Activated naive CD8-positive, alpha-beta T cell treated with anti-CD3 and anti-CD28 coated beads, Interleukin-2, amount 50 U/mL, for 24 hours (primary cell): ENCODE data around the gene SF3B2.

ENCODE experiments used
- ATAC-seq: fragments of 150-1000 bp; cut with Tn5 transposase; one replicate; pipeline ENCODE4 v1.10.0; 2021
- DNase-seq: peaks from one replicate; pipeline ENCODE4 v3.0.0; 2021
- H3K27ac Mint-ChIP-seq: one replicate; pipeline ENCODE4 v1.8.0; 2021; ENCODE audit warnings: mild to moderate bottlenecking, mixed read lengths
- H3K27me3 Mint-ChIP-seq: one replicate; pipeline ENCODE4 v1.8.0; 2021; ENCODE audit warnings: mixed read lengths
- H3K36me3 Mint-ChIP-seq: one replicate; pipeline ENCODE4 v1.8.0; 2021; ENCODE audit warnings: low read depth, mixed read lengths
- H3K4me1 Mint-ChIP-seq: one replicate; pipeline ENCODE4 v1.8.0; 2021; ENCODE audit warnings: mixed read lengths
- H3K4me3 Mint-ChIP-seq: one replicate; pipeline ENCODE4 v1.8.0; 2021; ENCODE audit warnings: mild to moderate bottlenecking, moderate library complexity, mixed read lengths
- H3K9me3 Mint-ChIP-seq: one replicate; pipeline ENCODE4 v1.8.0; 2021; ENCODE audit warnings: mixed read lengths

SF3B2 gene

DNA sequence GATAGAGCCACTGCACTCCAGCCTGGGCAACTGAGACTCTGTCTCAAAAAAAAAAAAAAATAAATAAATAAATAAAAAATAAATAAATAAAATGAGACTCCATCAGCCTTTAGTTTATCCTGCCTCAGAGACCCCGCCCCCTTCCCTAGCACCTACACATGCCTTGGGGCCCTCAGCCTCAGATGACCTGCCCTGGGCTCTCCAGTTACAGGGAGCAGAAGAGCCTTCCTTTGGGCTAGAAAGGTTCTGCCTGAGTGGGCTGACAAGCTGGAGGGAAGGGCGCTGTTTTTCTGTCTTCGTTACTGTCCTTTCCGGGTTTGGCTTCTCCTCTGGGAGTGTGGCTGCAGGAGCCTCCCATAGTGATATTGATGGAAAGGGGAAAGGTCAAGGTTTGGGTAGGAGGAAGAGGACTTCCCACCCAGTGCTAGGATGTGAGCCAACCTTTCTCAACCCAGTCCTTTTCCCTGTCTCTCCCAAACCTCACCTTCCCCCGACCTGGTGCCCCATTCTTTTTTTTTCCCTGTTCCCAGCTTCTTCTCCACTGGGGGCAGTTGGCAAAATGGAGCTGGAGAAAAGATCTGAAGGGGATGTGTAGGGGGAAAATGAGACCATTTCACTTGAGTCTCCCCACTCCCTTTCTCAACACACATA, 1.5 kb upstream of the SF3B2 start:
- Mint-ChIP-seq H3K9me3 (no peaks in the 10 kb centered on the region), H3K4me3 (peak overlapping the region; percentile 99), H3K27ac (peak overlapping the region; percentile 98), H3K36me3 (peaks cover 30% of the 10 kb centered on the region), H3K27me3 (peaks cover 4% of the 10 kb centered on the region), H3K4me1 (peaks cover 33% of the 10 kb centered on the region)
- ATAC-seq (no peak), DNase-seq (no peak)

DNA sequence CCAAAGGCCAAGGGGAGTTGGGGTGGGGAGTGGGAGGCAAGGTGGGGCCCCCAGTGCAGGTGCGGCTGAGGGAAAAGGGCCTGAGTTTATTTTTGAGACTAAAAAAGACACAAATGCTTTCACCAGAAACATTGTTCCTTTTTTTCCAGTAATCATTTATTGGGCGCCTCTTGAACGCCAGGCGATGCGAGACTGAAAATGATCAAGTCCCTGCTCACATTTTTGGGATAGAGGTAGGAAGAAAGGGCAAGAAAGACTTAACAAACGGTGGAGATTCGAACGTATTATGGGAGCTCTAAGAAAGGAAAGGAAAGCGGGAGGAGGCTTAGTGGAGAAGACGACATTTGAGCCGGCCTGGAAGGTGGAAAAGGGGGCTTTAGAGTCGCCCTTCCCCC, 796 bp upstream of the SF3B2 start:
- H3K4me3 Mint-ChIP-seq: peak overlapping the region; percentile 99
- peaks cover 32% of the 10 kb centered on the region for H3K4me1 Mint-ChIP-seq
- peaks cover 35% of the 10 kb centered on the region for H3K36me3 Mint-ChIP-seq
- peak overlapping the region; percentile 98 for H3K27ac Mint-ChIP-seq
- ATAC-seq (no peak), DNase-seq (no peak)
- H3K27me3 Mint-ChIP-seq: peaks cover 4% of the 10 kb centered on the region
- no peaks in the 10 kb centered on the region for H3K9me3 Mint-ChIP-seq

DNA sequence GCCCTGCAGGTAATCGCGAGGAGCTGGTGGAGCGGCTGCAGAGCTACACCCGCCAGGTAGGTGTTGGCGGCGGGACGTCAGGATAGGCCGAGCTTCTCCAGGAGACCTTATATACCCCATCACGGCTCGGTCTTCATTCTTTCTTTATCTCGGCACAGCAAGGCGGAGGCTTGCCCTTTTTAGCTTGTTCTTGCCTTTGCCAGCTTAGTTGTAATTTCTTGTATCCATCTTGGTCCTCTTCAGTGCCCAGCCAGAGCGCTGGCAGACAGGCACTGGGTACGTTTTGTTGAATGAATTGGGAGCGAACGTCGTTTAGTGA, 459 bp downstream of the SF3B2 start:
- no peak for ATAC-seq
- peak overlapping the region; percentile 99 for H3K4me3 Mint-ChIP-seq
- H3K27ac Mint-ChIP-seq: peak overlapping the region; percentile 98
- no peak for DNase-seq
- no peaks in the 10 kb centered on the region for H3K9me3 Mint-ChIP-seq
- peaks cover 45% of the 10 kb centered on the region for H3K36me3 Mint-ChIP-seq
- H3K4me1 Mint-ChIP-seq: peaks cover 34% of the 10 kb centered on the region
- H3K27me3 Mint-ChIP-seq: peaks cover 4% of the 10 kb centered on the region

DNA sequence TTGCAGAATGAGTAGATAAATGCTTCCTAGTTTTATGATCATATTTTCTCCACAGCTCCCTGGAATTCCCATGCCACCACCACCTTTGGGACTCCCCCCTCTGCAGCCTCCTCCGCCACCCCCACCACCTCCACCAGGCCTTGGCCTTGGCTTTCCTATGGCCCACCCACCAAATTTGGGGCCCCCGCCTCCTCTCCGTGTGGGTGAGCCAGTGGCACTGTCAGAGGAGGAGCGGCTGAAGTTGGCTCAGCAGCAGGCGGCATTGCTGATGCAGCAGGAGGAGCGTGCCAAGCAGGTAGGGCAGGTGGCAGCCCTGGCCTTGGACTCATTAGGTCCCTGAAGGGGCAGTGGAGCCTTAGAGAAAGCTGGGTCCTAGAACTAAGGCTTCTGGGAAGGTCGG, 2.9 kb downstream of the SF3B2 start:
- H3K4me1 Mint-ChIP-seq: peaks cover 41% of the 10 kb centered on the region
- H3K4me3 Mint-ChIP-seq: no peak overlapping the region
- H3K36me3 Mint-ChIP-seq: peaks cover 64% of the 10 kb centered on the region
- no peaks in the 10 kb centered on the region for H3K27me3 Mint-ChIP-seq
- DNase-seq: no peak
- no peak overlapping the region for H3K27ac Mint-ChIP-seq
- ATAC-seq: no peak
- H3K9me3 Mint-ChIP-seq: no peaks in the 10 kb centered on the region

DNA sequence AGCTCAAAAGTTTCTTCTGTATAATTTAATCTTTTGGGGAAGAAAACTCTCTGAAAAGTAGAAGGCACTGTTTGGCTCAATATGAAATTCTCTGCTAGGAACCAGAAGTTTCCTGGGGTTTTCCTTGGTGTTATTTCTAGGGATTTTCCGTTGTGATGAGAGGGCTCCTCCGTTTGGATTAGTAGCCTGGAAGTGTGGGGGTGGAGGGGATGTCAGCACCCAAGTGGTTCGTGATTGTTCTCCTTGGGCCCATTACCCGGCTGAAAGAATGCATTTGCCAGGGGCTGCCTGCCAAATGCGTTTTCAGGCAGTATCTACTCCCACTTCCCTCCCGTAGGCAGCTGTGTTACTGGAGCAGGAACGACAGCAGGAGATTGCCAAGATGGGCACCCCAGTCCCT, 4.3 kb downstream of the SF3B2 start:
- DNase-seq (no peak), ATAC-seq (no peak)
- Mint-ChIP-seq H3K4me1 (peaks cover 47% of the 10 kb centered on the region), H3K4me3 (no peak overlapping the region), H3K36me3 (peaks cover 79% of the 10 kb centered on the region), H3K27me3 (no peaks in the 10 kb centered on the region), H3K27ac (no peak overlapping the region), H3K9me3 (no peaks in the 10 kb centered on the region)

DNA sequence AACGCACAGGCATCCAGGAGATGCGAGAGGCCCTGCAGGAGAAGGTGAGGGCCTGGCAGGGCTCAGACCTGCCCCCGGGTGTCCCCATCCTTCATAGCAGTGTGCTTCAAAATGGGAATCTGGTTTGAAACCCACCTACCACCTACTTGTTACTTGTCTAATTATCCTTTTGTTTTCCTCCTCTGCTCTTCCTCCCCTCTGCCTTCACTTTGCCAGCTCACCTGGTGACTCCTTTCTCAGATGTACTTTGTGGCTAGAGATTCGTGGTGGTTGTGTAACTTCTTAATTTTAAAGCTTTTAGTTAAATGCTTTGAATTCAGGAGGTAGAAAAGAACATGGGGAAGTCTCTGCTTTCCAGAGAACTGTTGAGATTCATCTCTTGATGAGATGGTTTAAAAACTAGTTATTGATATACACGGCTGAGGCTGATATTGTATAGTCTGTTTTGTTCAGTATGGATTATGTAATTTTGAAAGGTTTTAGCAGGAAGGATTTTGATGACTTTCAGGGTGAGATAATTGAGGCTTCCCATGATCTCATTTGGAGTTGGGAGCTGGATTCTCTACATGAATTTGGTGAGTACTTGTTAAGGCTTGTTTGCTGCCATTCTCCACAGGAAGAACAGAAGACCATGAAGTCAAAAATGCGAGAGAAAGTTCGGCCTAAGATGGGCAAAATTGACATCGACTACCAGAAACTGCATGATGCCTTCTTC, 8.0 kb downstream of the SF3B2 start:
- Mint-ChIP-seq H3K27me3 (no peaks in the 10 kb centered on the region), H3K9me3 (no peaks in the 10 kb centered on the region), H3K27ac (peak overlapping the region; percentile 68), H3K4me1 (peaks cover 42% of the 10 kb centered on the region), H3K36me3 (peaks cover 87% of the 10 kb centered on the region), H3K4me3 (no peak overlapping the region)
- DNase-seq (no peak), ATAC-seq (no peak)

DNA sequence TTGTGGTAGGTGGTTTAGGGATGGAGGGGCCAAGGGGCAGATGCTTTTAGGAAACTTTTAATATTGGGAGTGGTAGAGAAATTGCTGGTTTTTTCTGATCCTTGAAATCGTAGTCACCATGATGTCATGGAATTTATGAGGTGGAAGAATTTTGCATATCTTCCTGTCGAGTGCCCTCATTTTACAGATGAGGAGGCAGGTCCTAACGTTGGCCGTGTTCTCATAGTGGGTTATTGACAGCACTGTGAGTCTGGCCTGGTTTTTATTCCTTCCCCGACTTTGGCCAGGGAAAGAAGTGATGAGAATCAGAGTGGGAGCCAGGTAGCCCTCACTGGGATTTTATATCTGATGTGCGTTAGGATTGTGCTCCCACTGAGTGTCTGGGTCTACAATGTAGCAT, 9.1 kb downstream of the SF3B2 start:
- ATAC-seq (peak; percentile 48), DNase-seq (no peak)
- H3K36me3 Mint-ChIP-seq: peaks cover 85% of the 10 kb centered on the region
- no peaks in the 10 kb centered on the region for H3K27me3 Mint-ChIP-seq
- peaks cover 48% of the 10 kb centered on the region for H3K4me1 Mint-ChIP-seq
- H3K4me3 Mint-ChIP-seq: peak overlapping the region; percentile 34
- H3K9me3 Mint-ChIP-seq: no peaks in the 10 kb centered on the region
- H3K27ac Mint-ChIP-seq: peak overlapping the region; percentile 92

DNA sequence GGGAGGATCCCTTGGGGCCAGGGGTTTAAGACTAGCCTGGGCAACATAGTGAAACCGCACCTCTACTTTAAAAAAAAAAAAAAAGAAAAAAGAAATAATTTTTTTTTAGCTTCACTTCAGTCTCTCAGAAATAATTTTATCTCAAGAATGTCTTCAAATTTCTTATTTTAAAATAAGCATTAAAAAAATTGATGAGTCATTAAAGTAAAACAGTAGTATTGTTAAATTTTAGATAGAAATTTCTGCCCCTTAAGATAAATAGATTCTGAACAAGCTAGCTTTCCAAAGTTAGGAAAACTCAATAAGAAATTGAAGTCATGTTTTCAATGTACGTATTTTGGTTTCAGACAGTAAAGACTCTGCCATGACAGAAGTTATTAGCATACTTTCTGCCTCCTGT, 10.2 kb downstream of the SF3B2 start:
- DNase-seq (no peak), ATAC-seq (no peak)
- no peaks in the 10 kb centered on the region for H3K9me3 Mint-ChIP-seq
- peaks cover 58% of the 10 kb centered on the region for H3K4me1 Mint-ChIP-seq
- no peak overlapping the region for H3K4me3 Mint-ChIP-seq
- H3K27me3 Mint-ChIP-seq: no peaks in the 10 kb centered on the region
- peaks cover 84% of the 10 kb centered on the region for H3K36me3 Mint-ChIP-seq
- H3K27ac Mint-ChIP-seq: peak overlapping the region; percentile 73

DNA sequence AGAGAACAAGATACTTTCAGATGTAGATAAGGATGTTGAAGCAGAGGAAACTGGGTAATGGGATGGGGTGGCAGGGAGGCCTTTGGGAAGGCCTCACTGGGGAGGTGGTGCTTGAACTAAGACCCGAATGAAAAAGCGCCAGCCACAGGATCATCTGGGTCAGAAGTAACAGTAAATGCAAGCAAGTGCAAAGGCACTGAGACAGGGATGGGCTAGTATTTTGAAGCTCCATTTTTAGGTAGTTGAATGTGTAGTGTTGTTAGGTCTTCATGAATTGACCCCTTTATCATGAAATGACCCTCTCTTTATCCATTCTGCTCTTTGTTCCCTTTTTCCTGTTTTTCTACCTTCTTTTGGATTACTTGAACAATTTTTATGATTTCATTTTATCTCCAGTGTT, 11.7 kb downstream of the SF3B2 start:
- no peak for ATAC-seq
- Mint-ChIP-seq H3K27ac (peak overlapping the region; percentile 73), H3K27me3 (no peaks in the 10 kb centered on the region), H3K36me3 (peaks cover 87% of the 10 kb centered on the region), H3K4me3 (no peak overlapping the region), H3K4me1 (peaks cover 68% of the 10 kb centered on the region), H3K9me3 (no peaks in the 10 kb centered on the region)
- DNase-seq: no peak

DNA sequence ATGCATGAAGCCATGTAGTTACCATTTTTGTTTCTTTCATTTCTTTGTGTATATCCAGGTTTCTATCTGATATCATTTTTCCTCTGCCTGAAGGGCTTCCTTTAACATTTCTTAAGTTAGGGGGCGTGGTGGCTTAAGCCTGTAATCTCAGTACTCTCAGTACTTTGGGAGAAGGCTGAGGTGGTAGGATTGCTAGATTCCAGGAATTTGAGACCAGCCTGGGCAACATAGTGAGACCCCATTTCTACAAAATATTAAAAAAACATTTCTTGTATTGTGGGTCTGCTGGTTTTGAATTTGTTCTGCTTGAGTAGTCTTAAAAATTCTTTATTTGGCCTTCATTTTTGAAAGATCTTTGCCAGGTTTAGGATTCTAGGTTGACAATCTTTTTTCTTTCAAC, 12.4 kb downstream of the SF3B2 start:
- no peak overlapping the region for H3K27ac Mint-ChIP-seq
- H3K36me3 Mint-ChIP-seq: peaks cover 83% of the 10 kb centered on the region
- no peak for DNase-seq
- H3K4me1 Mint-ChIP-seq: peaks cover 71% of the 10 kb centered on the region
- no peak overlapping the region for H3K4me3 Mint-ChIP-seq
- no peaks in the 10 kb centered on the region for H3K9me3 Mint-ChIP-seq
- ATAC-seq: no peak
- H3K27me3 Mint-ChIP-seq: no peaks in the 10 kb centered on the region

DNA sequence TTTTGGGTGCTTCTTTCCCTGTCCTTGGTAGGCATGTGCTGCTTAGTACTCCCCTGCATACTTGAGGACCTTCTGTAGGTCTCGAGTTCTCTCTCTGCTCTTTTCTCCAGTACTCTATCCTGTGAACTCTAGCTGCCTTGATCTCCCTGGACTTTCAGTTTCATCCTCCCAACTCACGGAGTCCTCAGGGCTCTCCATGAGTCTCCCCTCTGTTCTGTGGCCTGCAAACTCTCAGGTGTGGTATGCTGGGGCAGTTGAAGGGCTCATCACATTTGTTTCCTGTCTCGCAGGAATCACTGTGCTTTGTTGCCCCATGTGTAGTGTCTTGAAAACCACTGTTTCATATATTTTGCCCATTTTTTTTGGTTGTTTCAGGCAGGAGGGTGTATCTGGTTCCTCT, 14.6 kb downstream of the SF3B2 start:
- Mint-ChIP-seq H3K36me3 (peaks cover 71% of the 10 kb centered on the region), H3K4me3 (no peak overlapping the region), H3K9me3 (no peaks in the 10 kb centered on the region), H3K27ac (peak overlapping the region; percentile 37), H3K4me1 (peaks cover 58% of the 10 kb centered on the region), H3K27me3 (no peaks in the 10 kb centered on the region)
- no peak for DNase-seq
- ATAC-seq: no peak

DNA sequence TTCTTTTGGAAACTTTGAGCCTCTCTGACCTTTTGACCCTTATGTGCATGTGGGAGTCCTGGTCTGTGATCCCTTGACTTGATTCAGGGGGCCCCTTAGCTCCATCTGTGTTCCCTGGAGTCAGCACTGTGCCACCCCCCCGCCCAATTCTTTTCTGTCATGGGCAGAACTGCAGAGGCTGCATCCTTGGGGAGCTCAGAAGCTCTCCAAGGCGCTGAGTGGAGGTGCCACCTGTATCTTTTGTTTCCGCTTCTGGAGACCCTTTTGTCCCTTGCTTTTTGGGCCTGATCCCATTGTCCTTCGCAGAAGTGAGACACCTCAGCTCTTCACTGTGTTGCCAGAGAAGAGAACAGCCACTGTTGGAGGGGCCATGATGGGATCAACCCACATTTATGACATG, 15.5 kb downstream of the SF3B2 start:
- Mint-ChIP-seq H3K4me1 (peaks cover 64% of the 10 kb centered on the region), H3K4me3 (no peak overlapping the region), H3K36me3 (peaks cover 72% of the 10 kb centered on the region), H3K9me3 (no peaks in the 10 kb centered on the region), H3K27ac (peak overlapping the region; percentile 95), H3K27me3 (no peaks in the 10 kb centered on the region)
- DNase-seq (no peak), ATAC-seq (no peak)

DNA sequence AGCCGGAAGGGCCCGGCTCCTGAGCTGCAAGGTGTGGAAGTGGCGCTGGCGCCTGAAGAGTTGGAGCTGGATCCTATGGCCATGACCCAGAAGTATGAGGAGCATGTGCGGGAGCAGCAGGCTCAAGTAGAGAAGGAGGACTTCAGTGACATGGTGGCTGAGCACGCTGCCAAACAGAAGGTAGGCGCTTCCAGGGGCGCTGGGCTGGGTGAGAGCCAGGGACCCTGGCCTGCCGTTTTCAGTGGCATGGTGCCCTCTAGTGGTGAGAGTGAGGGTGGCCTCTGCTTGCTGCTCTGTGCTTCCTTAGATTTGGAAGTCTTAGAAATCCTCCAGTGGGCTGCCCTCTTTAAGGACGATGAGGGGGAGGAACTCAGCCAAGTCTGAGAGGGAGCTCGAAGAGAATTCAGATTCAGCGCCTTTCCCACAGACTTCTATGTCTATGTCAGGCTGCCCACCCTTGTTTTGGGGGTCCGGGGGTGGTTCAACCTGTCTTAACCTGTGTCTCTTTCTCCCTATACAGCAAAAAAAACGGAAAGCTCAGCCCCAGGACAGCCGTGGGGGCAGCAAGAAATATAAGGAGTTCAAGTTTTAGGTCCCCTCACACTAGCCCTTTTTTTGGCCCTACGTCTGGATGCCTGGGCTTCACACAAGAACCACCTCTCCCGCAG, 16.1 kb downstream of the SF3B2 start:
- peak overlapping the region; percentile 77 for H3K4me3 Mint-ChIP-seq
- H3K36me3 Mint-ChIP-seq: peaks cover 69% of the 10 kb centered on the region
- ATAC-seq (peak; percentile 39), DNase-seq (peak; percentile 81)
- peak overlapping the region; percentile 95 for H3K27ac Mint-ChIP-seq
- H3K4me1 Mint-ChIP-seq: peaks cover 66% of the 10 kb centered on the region
- H3K27me3 Mint-ChIP-seq: no peaks in the 10 kb centered on the region
- no peaks in the 10 kb centered on the region for H3K9me3 Mint-ChIP-seq

DNA sequence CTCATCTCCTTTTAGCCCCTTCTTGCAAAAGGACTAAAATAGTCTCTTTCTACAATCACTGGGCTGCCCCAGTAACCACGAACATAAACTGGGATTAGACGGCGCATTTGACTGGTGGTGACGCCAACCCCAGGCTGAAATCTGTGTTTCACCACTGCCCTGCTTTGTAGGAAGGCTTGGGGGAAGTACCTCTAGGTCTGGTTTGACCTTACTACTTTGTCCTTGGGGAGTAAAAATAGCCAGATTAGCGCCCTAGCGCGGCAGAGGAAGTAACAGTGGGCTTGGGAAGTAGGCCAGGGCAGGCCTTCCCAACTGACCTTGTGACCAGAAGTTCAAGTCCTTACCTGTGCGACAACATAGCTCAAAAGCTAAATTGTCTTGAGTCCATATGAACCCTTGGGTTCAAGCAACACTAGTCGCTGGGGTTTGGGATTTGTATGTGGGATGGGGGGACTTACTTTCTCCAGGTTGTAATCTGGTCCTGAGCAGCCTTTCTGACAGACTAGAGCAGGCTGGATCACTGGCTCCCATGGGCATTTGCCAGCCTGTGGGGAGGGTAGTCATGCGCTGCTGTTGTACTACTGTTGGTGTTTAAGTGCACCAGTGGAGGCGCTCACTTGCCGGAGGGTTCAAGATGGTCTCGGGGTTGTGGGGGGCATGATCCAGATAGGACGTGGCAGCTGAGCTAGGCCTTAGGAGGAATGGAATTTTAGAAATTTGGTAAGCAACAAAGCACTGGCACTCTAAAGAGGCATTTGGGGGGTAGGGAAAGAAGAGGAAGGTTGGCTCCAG, 17.0 kb downstream of the SF3B2 start:
- peaks cover 64% of the 10 kb centered on the region for H3K36me3 Mint-ChIP-seq
- ATAC-seq: peak; percentile 33
- H3K9me3 Mint-ChIP-seq: no peaks in the 10 kb centered on the region
- H3K27ac Mint-ChIP-seq: peak overlapping the region; percentile 95
- peaks cover 68% of the 10 kb centered on the region for H3K4me1 Mint-ChIP-seq
- DNase-seq: peak; percentile 58
- H3K4me3 Mint-ChIP-seq: peak overlapping the region; percentile 77
- no peaks in the 10 kb centered on the region for H3K27me3 Mint-ChIP-seq
